Parathyroid adenoma (tissue), 2 donors: ENCODE data around the gene TMEM97.

Source experiments
- H2AFZ ChIP-seq: fragments of 300-600 bp; sonication (generic); one replicate; pipeline ENCODE4 v1.7.0; 2017; ENCODE audit warnings: antibody characterized with exemption, mild to moderate bottlenecking
- H3K27ac ChIP-seq: fragments of 300-600 bp; sonication (generic); one replicate; pipeline ENCODE4 v1.7.0; 2017
- H3K27me3 ChIP-seq: fragments of 300-600 bp; sonication (generic); one replicate; pipeline ENCODE4 v1.7.0; 2017; ENCODE audit warnings: low read length; ENCODE audit not compliant: control insufficient read depth, insufficient read depth
- H3K36me3 ChIP-seq: fragments of 300-600 bp; sonication (generic); one replicate; pipeline ENCODE4 v1.7.0; 2017; ENCODE audit warnings: low read length; ENCODE audit not compliant: control insufficient read depth, insufficient read depth
- H3K4me1 ChIP-seq: fragments of 300-600 bp; sonication (generic); one replicate; pipeline ENCODE4 v1.7.0; 2017; ENCODE audit warnings: control low read depth
- H3K4me2 ChIP-seq: fragments of 300-600 bp; sonication (generic); one replicate; pipeline ENCODE4 v1.7.0; 2017; ENCODE audit warnings: low read length
- H3K4me3 ChIP-seq: fragments of 300-600 bp; sonication (generic); one replicate; pipeline ENCODE4 v1.7.0; 2017; ENCODE audit warnings: low read depth, low read length
- H3K79me2 ChIP-seq: fragments of 300-600 bp; sonication (generic); one replicate; pipeline ENCODE4 v1.7.0; 2017; ENCODE audit warnings: control low read depth
- H3K9ac ChIP-seq: fragments of 300-600 bp; sonication (generic); one replicate; pipeline ENCODE4 v1.7.0; 2017; ENCODE audit warnings: mild to moderate bottlenecking
- H3K9me3 ChIP-seq: fragments of 300-600 bp; sonication (generic); one replicate; pipeline ENCODE4 v1.7.0; 2017; ENCODE audit warnings: low read length; ENCODE audit not compliant: control insufficient read depth
- CTCF ChIP-seq: fragments of 300-600 bp; sonication (generic); IDR thresholded peaks from one replicate; pipeline ENCODE4 v1.7.0; 2017; ENCODE audit warnings: antibody characterized with exemption, mild to moderate bottlenecking
- donor health status: primary hyperparathyroidism.

TMEM97 gene

DNA sequence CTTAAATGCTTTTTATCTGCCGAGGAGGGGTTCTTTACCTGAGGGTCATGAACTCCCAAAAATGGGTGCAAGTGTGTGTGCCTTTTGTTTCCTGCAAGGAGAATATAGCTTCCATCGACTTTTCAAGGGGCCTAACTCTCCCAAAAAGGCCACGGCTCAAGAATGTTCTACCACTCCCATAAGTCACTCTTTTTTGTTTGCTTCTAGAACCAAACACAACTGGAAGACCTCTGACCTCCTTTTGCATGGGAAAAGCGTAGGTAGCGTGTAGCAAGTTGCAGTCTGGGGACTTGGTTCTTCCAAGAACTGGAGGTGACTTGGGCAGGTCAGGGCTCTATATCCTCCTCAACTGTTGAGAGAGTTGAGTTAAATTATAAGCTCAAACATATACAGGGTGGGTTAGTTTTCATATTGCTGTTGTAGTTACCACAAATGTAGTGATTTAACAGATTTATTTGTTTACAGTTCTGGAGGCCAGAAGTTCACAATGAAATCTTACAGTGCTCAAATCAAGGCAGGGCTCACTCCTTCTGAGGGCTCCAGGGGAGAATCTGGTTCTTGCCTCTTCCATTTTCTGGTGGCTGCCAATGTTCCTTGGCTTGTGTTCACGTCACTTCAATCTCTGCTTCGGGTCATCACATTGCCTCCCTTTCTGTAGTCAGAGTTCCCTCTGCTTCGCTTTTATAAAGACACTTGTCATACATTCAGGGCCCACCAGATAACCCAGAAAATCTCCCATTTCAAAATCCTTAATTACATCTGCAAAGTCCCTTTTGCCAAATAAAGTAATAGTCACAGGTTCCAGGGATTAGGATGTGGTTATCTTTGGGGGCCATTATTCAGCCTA lies 1.4 kb downstream of the TMEM97 start:
- Histone ChIP-seq H3K4me1 (no peaks in the 10 kb centered on the region), H3K4me3 (no peak overlapping the region), H3K9me3 (no peaks in the 10 kb centered on the region), H3K4me2 (no peak overlapping the region), H3K9ac (no peak overlapping the region), H3K79me2 (no peaks in the 10 kb centered on the region), H3K27me3 (no peaks in the 10 kb centered on the region), H3K27ac (no peak overlapping the region), H2AFZ (no peak overlapping the region), H3K36me3 (no peaks in the 10 kb centered on the region)
- TF ChIP-seq CTCF, result no peak

DNA sequence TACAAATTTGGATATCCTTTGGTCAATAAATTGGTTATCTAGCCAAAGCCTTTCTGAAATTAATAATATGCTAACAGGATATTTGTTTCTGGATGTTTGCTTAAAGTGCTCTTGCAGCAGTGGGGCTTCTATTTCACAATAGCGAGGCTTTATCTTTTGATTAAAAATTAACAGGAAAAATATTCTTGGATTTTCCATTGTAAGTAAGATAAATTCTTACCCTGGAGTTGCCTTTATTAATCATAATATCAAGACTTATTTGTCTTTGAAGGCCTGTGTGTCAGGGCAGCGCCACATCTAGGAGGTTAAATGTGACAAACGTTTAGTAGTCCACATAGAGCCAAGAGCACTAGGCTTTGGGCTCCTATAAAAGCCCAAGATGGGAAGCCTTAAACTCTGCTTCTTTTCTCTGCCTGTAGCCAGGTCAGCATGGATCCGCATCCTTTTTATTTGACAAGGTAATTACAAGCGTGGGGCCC lies 5.3 kb downstream of the TMEM97 start:
- no peaks in the 10 kb centered on the region for H3K36me3 ChIP-seq
- no peak for TF ChIP-seq CTCF

DNA sequence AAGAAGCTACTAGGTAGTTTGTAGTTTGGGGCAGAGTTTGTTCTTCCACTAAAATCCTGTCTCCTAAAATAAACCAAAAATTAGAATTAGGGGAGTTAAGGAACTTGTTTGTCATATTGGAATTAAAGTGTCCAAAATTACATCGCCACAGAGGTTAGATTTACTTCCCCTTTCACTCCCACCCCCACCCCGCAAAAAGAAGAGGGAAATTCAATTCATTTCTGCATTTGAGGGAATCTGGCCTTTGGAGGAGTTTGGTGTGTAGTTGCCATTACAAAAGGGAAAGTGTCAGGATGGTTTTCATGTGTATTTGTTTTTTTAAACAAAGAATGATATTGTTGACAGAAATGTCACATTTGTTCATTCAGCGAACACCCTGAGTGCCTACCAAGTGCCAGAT lies 5.8 kb downstream of the TMEM97 start:
- Histone ChIP-seq H3K4me2 (no peak overlapping the region), H3K9ac (no peak overlapping the region), H3K27me3 (no peaks in the 10 kb centered on the region), H2AFZ (no peak overlapping the region), H3K4me1 (no peaks in the 10 kb centered on the region), H3K36me3 (no peaks in the 10 kb centered on the region), H3K79me2 (no peaks in the 10 kb centered on the region), H3K27ac (no peak overlapping the region), H3K9me3 (no peaks in the 10 kb centered on the region), H3K4me3 (no peak overlapping the region)
- TF ChIP-seq CTCF, result no peak

More for the DNA sequence above, 5.3 kb downstream of the TMEM97 start:
- H3K4me3 ChIP-seq, result no peak overlapping the region
- no peak overlapping the region for H3K4me2 ChIP-seq
- no peaks in the 10 kb centered on the region for H3K27me3 ChIP-seq
- H3K9ac ChIP-seq, result no peak overlapping the region
- H3K79me2 ChIP-seq, result no peaks in the 10 kb centered on the region
- H2AFZ ChIP-seq, result no peak overlapping the region
- no peak overlapping the region for H3K27ac ChIP-seq
- no peaks in the 10 kb centered on the region for H3K9me3 ChIP-seq
- H3K4me1 ChIP-seq, result no peaks in the 10 kb centered on the region

DNA sequence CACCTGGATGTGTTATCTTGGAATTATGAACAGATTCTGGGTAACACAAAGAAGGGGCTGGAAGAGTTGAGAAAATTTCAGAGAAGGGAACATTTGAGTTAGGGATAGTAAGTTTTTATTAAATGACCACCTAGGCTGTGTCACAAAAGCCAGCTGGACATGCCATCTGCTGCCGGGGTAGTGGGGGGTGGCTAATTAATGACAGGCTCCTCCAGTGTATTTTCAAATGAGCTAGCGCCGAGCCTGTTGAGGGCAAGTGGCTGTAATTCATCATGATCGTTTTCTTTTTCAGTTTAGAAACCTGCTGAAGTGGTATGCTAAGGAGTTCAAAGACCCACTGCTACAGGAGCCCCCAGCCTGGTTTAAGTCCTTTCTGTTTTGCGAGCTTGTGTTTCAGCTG lies 6.2 kb downstream of the TMEM97 start:
- no peak overlapping the region for H3K27ac ChIP-seq

More for the DNA sequence above, 6.2 kb downstream of the TMEM97 start:
- no peaks in the 10 kb centered on the region for H3K9me3 ChIP-seq
- no peak overlapping the region for H3K9ac ChIP-seq
- no peaks in the 10 kb centered on the region for H3K36me3 ChIP-seq
- H3K79me2 ChIP-seq, result no peaks in the 10 kb centered on the region
- no peak for TF ChIP-seq CTCF
- no peak overlapping the region for H2AFZ ChIP-seq
- no peaks in the 10 kb centered on the region for H3K4me1 ChIP-seq
- no peak overlapping the region for H3K4me2 ChIP-seq
- H3K27me3 ChIP-seq, result no peaks in the 10 kb centered on the region
- H3K4me3 ChIP-seq, result no peak overlapping the region
